RWPE2 (cell line): ENCODE measurements around the gene PBX1.

Source experiments
- ATAC-seq: fragments of 200-7000 bp; cut with Tn5 transposase; 3 replicates; pipeline ENCODE4 v1.9.1; 2021; ENCODE audit warnings: low read depth
- DNase-seq: peaks from one replicate; pipeline ENCODE4 v3.0.0-alpha.2; 2020; ENCODE audit warnings: low spot score
- H3K27ac ChIP-seq: fragments of 450-650 bp; 2 replicates; pipeline ENCODE4 v1.5.1; 2017; ENCODE audit warnings: mild to moderate bottlenecking; ENCODE audit not compliant: poor library complexity, severe bottlenecking
- H3K27me3 ChIP-seq: fragments of 250-450 bp; sonication (Bioruptor Pico); 2 replicates; pipeline ENCODE4 v1.5.1; 2021; ENCODE audit warnings: mild to moderate bottlenecking, moderate library complexity; ENCODE audit not compliant: insufficient read depth, poor library complexity, severe bottlenecking
- H3K36me3 ChIP-seq: fragments of 250-450 bp; sonication (Bioruptor Pico); 2 replicates; pipeline ENCODE4 v1.5.1; 2020; ENCODE audit warnings: low read depth, mild to moderate bottlenecking, moderate library complexity
- H3K4me1 ChIP-seq: fragments of 250-450 bp; sonication (Bioruptor Pico); 2 replicates; pipeline ENCODE4 v1.5.1; 2021; ENCODE audit warnings: mild to moderate bottlenecking, moderate library complexity; ENCODE audit not compliant: insufficient read depth, poor library complexity, severe bottlenecking
- H3K4me3 ChIP-seq: fragments of 250-450 bp; sonication (Bioruptor Pico); 2 replicates; pipeline ENCODE4 v1.5.1; 2021; ENCODE audit warnings: mild to moderate bottlenecking, moderate library complexity; ENCODE audit not compliant: severe bottlenecking
- H3K9me3 ChIP-seq: fragments of 250-450 bp; sonication (Bioruptor Pico); 2 replicates; pipeline ENCODE4 v1.5.1; 2021; ENCODE audit warnings: mild to moderate bottlenecking, moderate library complexity; ENCODE audit not compliant: severe bottlenecking
- CTCF ChIP-seq: fragments of 450-650 bp; IDR thresholded peaks from one replicate; pipeline ENCODE4 v1.5.1; 2017; ENCODE audit warnings: mild to moderate bottlenecking, moderate library complexity; ENCODE audit not compliant: poor library complexity, severe bottlenecking

The PBX1 gene

GRCh38 chr1:164865385-164865784 lies 306.4 kb downstream of the PBX1 start:
- Histone ChIP-seq H3K27me3 (no peaks in the 10 kb centered on the region), H3K9me3 (no peaks in the 10 kb centered on the region)
- no peak for ATAC-seq

DNA sequence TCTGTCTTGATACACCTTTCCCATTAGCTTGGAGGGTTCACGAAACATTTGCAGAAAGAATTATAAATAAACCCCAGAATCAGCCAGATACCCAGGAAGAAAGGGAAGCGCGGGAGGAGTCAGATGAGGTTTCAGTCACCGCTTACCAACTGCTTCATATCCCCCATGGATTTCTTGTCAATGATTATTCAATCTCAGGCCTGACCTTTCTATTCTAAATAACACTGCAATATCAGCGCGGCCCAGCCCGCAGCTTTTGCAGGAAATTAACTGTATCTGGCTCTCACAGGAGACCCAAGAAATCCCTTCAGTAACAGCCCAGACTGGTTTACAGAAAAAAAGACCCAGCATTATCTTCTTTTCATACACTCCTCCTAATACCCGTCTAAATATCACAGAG lies 308.6 kb downstream of the PBX1 start:
- Histone ChIP-seq H3K27ac (no peak overlapping the region), H3K4me3 (no peak overlapping the region), H3K4me1 (no peaks in the 10 kb centered on the region), H3K27me3 (no peaks in the 10 kb centered on the region), H3K9me3 (no peaks in the 10 kb centered on the region), H3K36me3 (no peaks in the 10 kb centered on the region)
- ATAC-seq (no peak), DNase-seq (no peak)
- no peak for TF ChIP-seq CTCF

More at GRCh38 chr1:164865385-164865784, 306.4 kb downstream of the PBX1 start:
- no peak for DNase-seq
- H3K36me3 ChIP-seq: no peaks in the 10 kb centered on the region
- H3K4me3 ChIP-seq: no peak overlapping the region
- no peaks in the 10 kb centered on the region for H3K4me1 ChIP-seq
- TF ChIP-seq CTCF: no peak
- no peak overlapping the region for H3K27ac ChIP-seq

- no peaks in the 10 kb centered on the region for H3K4me1 ChIP-seq
- no peak overlapping the region for H3K4me3 ChIP-seq
- no peak for TF ChIP-seq CTCF
- 0 out of 3 replicates have a peak, but pooled peaks have one; percentile 36 for ATAC-seq
- no peaks in the 10 kb centered on the region for H3K36me3 ChIP-seq
- DNase-seq: no peak
- no peaks in the 10 kb centered on the region for H3K27me3 ChIP-seq
- no peak overlapping the region for H3K27ac ChIP-seq
- H3K9me3 ChIP-seq: no peaks in the 10 kb centered on the region
Measured at GRCh38 chr1:164868990-164869389, 310.0 kb downstream of the PBX1 start.

DNA sequence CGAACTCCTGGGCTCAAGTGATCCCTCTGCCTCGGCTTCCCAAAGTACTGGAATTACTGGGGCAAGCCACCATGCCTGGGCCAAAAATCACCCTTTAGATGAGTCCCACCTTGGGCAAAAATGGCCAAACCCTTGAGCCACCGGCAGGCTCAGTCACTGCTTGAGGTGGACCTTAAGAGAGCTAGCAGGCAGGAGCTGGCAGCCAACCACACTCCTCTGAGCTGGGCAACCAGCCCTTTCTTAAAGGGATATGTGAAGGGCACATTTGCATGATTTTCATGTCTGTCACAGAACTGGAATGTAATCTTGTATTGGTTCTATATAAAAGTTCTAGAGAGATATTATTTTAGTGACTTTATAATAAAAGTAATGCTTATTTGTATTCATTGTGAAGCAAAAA lies 316.5 kb downstream of the PBX1 start:
- peaks cover 2% of the 10 kb centered on the region for H3K4me1 ChIP-seq
- TF ChIP-seq CTCF: no peak
- no peak overlapping the region for H3K4me3 ChIP-seq
- H3K27ac ChIP-seq: no peak overlapping the region
- no peak for ATAC-seq
- DNase-seq: no peak
- H3K9me3 ChIP-seq: no peaks in the 10 kb centered on the region
- no peaks in the 10 kb centered on the region for H3K36me3 ChIP-seq
- no peaks in the 10 kb centered on the region for H3K27me3 ChIP-seq

- DNase-seq (no peak), ATAC-seq (no peak)
- no peaks in the 10 kb centered on the region for H3K9me3 ChIP-seq
- no peak overlapping the region for H3K4me3 ChIP-seq
- no peak overlapping the region for H3K27ac ChIP-seq
- H3K27me3 ChIP-seq: no peaks in the 10 kb centered on the region
- H3K4me1 ChIP-seq: peaks cover 2% of the 10 kb centered on the region
- TF ChIP-seq CTCF: no peak
- H3K36me3 ChIP-seq: no peaks in the 10 kb centered on the region
Measured at GRCh38 chr1:164876398-164877116, 317.6 kb downstream of the PBX1 start.
